ENCODE results near the gene SPRR2F.
"Not testable (repeated sequence)": the region's sequence is repeated elsewhere in the genome, so short reads cannot be mapped to it uniquely, and the experiment has no call there.

SPRR2F gene

DNA sequence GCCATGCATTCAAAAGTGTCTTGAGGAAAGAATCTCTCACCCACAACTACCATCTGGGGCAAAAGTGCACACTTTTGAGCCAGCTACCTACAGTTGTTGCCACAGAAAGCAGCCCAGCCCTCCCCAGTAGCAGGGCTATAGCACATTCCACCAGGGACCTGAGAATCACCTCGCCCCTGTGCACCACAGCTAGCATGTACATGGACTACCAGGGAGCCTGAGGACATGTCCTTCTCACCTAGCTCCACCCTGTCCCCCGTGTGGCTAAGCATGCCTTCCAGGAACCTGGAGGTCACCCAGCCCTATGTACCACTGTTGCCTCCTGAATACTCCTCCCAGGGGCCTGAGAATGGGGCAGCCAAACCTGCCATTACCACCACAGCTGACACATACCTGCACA, 20.4 kb upstream of the SPRR2F start:
- H3K36me3 ChIP-seq (replicated peaks; ENCODE audit: insufficient read depth, low read length), result no peaks in the 10 kb centered on the region
- H3K4me1 ChIP-seq (ENCODE audit: low read length), result 0 out of 2 replicates have a peak, but pooled peaks cover 5% of the 10 kb centered on the region
- no peaks in the 10 kb centered on the region for H3F3A ChIP-seq (ENCODE audit: insufficient read depth, low read length)
- no peaks in the 10 kb centered on the region for H3K9me3 ChIP-seq (replicated peaks; ENCODE audit: insufficient read depth, low read length)
- H3K9ac ChIP-seq (ENCODE audit: low read length), result no peak overlapping the region
- no peak overlapping the region for H3K4me3 ChIP-seq (ENCODE audit: low read length)
- H3K79me2 ChIP-seq (ENCODE audit: low read length), result no peaks in the 10 kb centered on the region
- no peak overlapping the region for H3K27ac ChIP-seq (ENCODE audit: low read length)
- H3K4me2 ChIP-seq (ENCODE audit: low read depth, low read length), result no peak overlapping the region
- DNase-seq, result no peak
- H3K27me3 ChIP-seq (replicated peaks; ENCODE audit: insufficient read depth, low read length), result no peaks in the 10 kb centered on the region
- H4K20me1 ChIP-seq (ENCODE audit: insufficient read depth, low read length), result no peaks in the 10 kb centered on the region
- H2AFZ ChIP-seq (ENCODE audit: low read length), result no peak overlapping the region
- no peaks in the 10 kb centered on the region for H3K9me2 ChIP-seq (replicated peaks; ENCODE audit: insufficient read depth, low read length)
- TF ChIP-seq, protein P1, sequence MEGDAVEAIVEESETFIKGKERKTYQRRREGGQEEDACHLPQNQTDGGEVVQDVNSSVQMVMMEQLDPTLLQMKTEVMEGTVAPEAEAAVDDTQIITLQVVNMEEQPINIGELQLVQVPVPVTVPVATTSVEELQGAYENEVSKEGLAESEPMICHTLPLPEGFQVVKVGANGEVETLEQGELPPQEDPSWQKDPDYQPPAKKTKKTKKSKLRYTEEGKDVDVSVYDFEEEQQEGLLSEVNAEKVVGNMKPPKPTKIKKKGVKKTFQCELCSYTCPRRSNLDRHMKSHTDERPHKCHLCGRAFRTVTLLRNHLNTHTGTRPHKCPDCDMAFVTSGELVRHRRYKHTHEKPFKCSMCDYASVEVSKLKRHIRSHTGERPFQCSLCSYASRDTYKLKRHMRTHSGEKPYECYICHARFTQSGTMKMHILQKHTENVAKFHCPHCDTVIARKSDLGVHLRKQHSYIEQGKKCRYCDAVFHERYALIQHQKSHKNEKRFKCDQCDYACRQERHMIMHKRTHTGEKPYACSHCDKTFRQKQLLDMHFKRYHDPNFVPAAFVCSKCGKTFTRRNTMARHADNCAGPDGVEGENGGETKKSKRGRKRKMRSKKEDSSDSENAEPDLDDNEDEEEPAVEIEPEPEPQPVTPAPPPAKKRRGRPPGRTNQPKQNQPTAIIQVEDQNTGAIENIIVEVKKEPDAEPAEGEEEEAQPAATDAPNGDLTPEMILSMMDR (IDR thresholded peaks at IDR 0.05; ENCODE audit: low read length), result no peak
- TF ChIP-seq EZH2phosphoT487 (IDR thresholded peaks at IDR 0.05; ENCODE audit: low read length), result no peak
- no peak for TF ChIP-seq EZH2 (optimal IDR thresholded peaks at IDR 0.05; ENCODE audit: low read depth, low read length)

DNA sequence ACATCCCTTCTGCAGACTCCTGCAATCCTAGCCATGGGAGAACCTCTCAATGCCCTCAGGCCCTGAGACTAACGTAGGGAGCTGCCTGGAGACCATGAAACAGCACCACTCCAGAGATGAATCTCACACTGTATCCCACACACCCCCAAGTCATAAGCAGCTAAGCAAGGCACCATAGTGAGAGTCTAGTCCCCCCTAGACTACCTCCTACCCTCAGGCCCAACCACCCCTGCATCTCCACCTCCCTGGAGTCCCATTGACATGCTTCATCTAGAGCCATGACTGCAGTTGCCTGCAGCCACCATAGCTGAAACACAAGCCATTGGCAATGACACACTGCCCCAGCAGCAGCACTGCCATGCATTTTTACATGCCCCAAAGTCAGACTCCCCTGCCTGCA, 20.0 kb upstream of the SPRR2F start:
- Histone ChIP-seq H4K20me1 (ENCODE audit: insufficient read depth, low read length) (no peaks in the 10 kb centered on the region), H3K4me3 (ENCODE audit: low read length) (no peak overlapping the region), H3K79me2 (ENCODE audit: low read length) (no peaks in the 10 kb centered on the region), H3F3A (ENCODE audit: insufficient read depth, low read length) (no peaks in the 10 kb centered on the region), H2AFZ (ENCODE audit: low read length) (no peak overlapping the region), H3K9me2 (replicated peaks; ENCODE audit: insufficient read depth, low read length) (no peaks in the 10 kb centered on the region), H3K4me1 (ENCODE audit: low read length) (no peaks in the 10 kb centered on the region), H3K27me3 (replicated peaks; ENCODE audit: insufficient read depth, low read length) (no peaks in the 10 kb centered on the region), H3K4me2 (ENCODE audit: low read depth, low read length) (no peak overlapping the region), H3K27ac (ENCODE audit: low read length) (no peak overlapping the region), H3K9me3 (replicated peaks; ENCODE audit: insufficient read depth, low read length) (no peaks in the 10 kb centered on the region), H3K9ac (ENCODE audit: low read length) (no peak overlapping the region), H3K36me3 (replicated peaks; ENCODE audit: insufficient read depth, low read length) (no peaks in the 10 kb centered on the region)
- TF ChIP-seq EZH2phosphoT487 (IDR thresholded peaks at IDR 0.05; ENCODE audit: low read length), result no peak
- TF ChIP-seq EZH2 (optimal IDR thresholded peaks at IDR 0.05; ENCODE audit: low read depth, low read length), result no peak
- TF ChIP-seq, protein P1 (IDR thresholded peaks at IDR 0.05; ENCODE audit: low read length), result no peak
- DNase-seq, result no peak

DNA sequence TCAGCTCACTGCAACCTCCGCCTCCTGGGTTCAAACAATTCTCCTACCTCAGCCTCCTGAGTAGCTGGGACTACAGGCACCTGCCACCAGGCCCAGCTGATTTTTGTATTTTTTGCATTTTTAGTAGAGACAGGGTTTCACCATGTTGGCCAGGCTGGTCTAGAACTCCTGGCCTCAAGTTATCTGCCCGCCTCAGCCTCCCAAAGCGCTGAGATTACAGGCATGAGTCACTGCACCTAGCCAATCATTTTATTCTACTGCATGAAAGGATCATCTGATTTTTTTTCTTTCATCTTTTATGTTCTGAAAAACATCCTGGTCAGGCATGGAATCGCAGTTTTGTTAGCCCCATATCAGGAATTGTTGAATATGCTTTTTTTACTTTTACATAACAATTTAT, 15.4 kb upstream of the SPRR2F start:
- DNase-seq; H3F3A ChIP-seq (ENCODE audit: insufficient read depth, low read length); H3K27ac ChIP-seq (ENCODE audit: low read length); H3K79me2 ChIP-seq (ENCODE audit: low read length); H3K27me3 ChIP-seq (replicated peaks; ENCODE audit: insufficient read depth, low read length); H3K9ac ChIP-seq (ENCODE audit: low read length); H3K4me3 ChIP-seq (ENCODE audit: low read length); H4K20me1 ChIP-seq (ENCODE audit: insufficient read depth, low read length); H3K9me2 ChIP-seq (replicated peaks; ENCODE audit: insufficient read depth, low read length); H3K4me2 ChIP-seq (ENCODE audit: low read depth, low read length); H2AFZ ChIP-seq (ENCODE audit: low read length); H3K9me3 ChIP-seq (replicated peaks; ENCODE audit: insufficient read depth, low read length); H3K36me3 ChIP-seq (replicated peaks; ENCODE audit: insufficient read depth, low read length); H3K4me1 ChIP-seq (ENCODE audit: low read length): not testable (repeated sequence)

DNA sequence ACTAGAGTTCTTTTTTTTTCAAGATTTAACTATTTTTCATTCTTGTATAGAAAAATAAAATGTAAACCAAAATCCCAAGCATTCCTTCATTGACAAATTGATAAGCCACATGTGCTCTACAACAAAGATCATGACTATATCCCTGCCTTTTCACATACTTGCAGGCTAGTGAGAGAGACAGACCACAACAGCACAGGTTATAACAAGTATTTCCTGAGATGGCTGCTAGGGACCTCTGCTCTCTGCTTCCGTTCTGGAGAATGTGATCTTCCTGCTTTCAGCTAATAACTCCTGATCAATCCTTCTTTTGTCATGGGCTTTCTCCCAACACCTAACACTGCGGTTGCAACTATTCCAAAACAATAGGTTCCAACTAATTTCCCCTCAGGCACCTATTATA, 14.0 kb upstream of the SPRR2F start:
- Histone ChIP-seq H3K9ac (ENCODE audit: low read length) (no peak overlapping the region), H3K4me3 (ENCODE audit: low read length) (no peak overlapping the region), H3K27ac (ENCODE audit: low read length) (no peak overlapping the region), H3F3A (ENCODE audit: insufficient read depth, low read length) (no peaks in the 10 kb centered on the region), H3K27me3 (replicated peaks; ENCODE audit: insufficient read depth, low read length) (no peaks in the 10 kb centered on the region), H3K4me2 (ENCODE audit: low read depth, low read length) (no peak overlapping the region), H3K4me1 (ENCODE audit: low read length) (peaks cover 11% of the 10 kb centered on the region; the same call in 1 of the 2 replicates), H3K9me3 (replicated peaks; ENCODE audit: insufficient read depth, low read length) (no peaks in the 10 kb centered on the region), H4K20me1 (ENCODE audit: insufficient read depth, low read length) (no peaks in the 10 kb centered on the region), H2AFZ (ENCODE audit: low read length) (no peak overlapping the region), H3K79me2 (ENCODE audit: low read length) (no peaks in the 10 kb centered on the region), H3K36me3 (replicated peaks; ENCODE audit: insufficient read depth, low read length) (no peaks in the 10 kb centered on the region), H3K9me2 (replicated peaks; ENCODE audit: insufficient read depth, low read length) (no peaks in the 10 kb centered on the region)
- DNase-seq, result no peak
- TF ChIP-seq EZH2phosphoT487 (IDR thresholded peaks at IDR 0.05; ENCODE audit: low read length), result no peak
- TF ChIP-seq EZH2 (optimal IDR thresholded peaks at IDR 0.05; ENCODE audit: low read depth, low read length), result no peak
- TF ChIP-seq, protein P1 (IDR thresholded peaks at IDR 0.05; ENCODE audit: low read length), result no peak
